IPS DF 6.9 (cell line): ENCODE results near the gene CCDC40.

Experiments
- DNase-seq: peaks from one replicate; pipeline ENCODE4 v3.0.0-alpha.2; 2013; ENCODE audit warnings: low read depth, low spot score
- H3K27ac ChIP-seq: one replicate; pipeline ENCODE4 v1.5.1; 2013; ENCODE audit warnings: low read length, control low read depth
- H3K27me3 ChIP-seq: 2 replicates; pipeline ENCODE4 v1.6.1; 2013; ENCODE audit warnings: mild to moderate bottlenecking, low read length; ENCODE audit not compliant: control insufficient read depth, insufficient read depth
- H3K36me3 ChIP-seq: 2 replicates; pipeline ENCODE4 v1.6.1; 2013; ENCODE audit warnings: low read length; ENCODE audit not compliant: control insufficient read depth, insufficient read depth
- H3K4me1 ChIP-seq: 2 replicates; pipeline ENCODE4 v1.6.1; 2013; ENCODE audit warnings: low read length; ENCODE audit not compliant: control insufficient read depth, insufficient read depth
- H3K4me3 ChIP-seq: 2 replicates; pipeline ENCODE4 v1.5.1; 2013; ENCODE audit warnings: mild to moderate bottlenecking, low read length
- H3K9me3 ChIP-seq: 2 replicates; pipeline ENCODE4 v1.6.1; 2013; ENCODE audit warnings: low read length, inconsistent platforms; ENCODE audit not compliant: control insufficient read depth, insufficient read depth
- WGBS: extraction: QIAGEN DNeasy Blood & Tissue Kit; methylation state at CpG from one replicate; pipeline ENCODE4 v1.1.7; 2013; ENCODE audit warnings: mixed read lengths, missing lambda C conversion rate; ENCODE audit not compliant: insufficient read length, insufficient coverage; 5-methylcytosine and 5-hydroxymethylcytosine counted together

The CCDC40 gene

DNA sequence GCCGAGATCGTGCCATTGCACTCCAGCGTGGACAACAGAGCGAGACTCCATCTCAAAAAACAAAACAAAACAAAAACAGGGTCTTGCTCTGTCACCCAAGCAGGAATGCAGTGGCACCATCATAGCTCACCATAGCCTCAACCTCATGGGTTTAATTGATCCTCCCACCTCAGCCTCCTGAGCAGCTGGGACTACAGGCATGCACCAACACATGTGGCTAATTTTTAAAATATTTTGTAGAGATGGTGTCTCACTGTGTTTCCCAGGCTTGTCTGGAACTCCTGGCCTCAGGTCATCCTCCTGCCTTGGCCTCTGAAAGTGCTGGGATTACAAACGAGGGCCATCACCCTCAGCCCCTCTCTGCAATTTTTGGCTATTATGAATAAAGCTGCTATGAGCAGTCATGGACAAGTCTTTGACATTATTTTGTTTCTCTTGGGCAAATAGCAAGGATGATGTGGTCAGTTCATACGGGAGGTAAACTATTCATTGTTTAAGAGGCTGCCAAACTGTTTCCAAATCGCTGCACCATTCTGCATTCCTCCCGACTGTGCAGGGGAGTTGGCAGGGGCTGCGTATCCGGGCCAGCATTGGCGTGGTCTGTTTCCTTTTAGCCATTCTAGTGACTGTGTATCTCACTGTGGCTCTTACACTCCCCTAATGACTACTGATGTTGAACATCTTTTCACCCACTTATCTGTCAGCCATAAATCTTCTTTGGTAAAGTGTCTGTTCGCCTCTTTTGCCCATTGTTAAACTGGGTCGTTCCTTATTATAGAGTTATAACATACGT, 89.4 kb downstream of the CCDC40 start:
- Histone ChIP-seq H3K27me3 (no peaks in the 10 kb centered on the region), H3K9me3 (no peaks in the 10 kb centered on the region), H3K36me3 (no peaks in the 10 kb centered on the region), H3K27ac (no peak overlapping the region), H3K4me3 (no peak overlapping the region), H3K4me1 (peaks cover 6% of the 10 kb centered on the region; the same call in 1 of the 2 replicates)
- WGBS = no CpG with 5 or more reads among the region's 14 CpGs
- DNase-seq = no peak

DNA sequence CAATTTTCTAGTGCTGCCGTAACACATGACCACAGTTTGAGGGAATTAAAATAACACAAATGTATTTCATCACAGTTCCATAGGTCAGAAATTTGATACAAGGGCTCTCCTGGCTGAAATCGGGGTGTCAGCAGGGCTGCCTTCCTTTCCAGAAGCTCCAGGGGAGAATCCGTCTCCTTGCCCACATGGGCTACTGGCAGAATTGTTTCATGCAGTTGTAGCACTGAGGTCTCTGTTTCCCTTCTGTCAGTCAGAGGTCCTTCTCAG, 89.9 kb downstream of the CCDC40 start:
- no CpG with 5 or more reads among the region's 3 CpGs for WGBS
- no peaks in the 10 kb centered on the region for H3K36me3 ChIP-seq
- no peaks in the 10 kb centered on the region for H3K9me3 ChIP-seq
- H3K27me3 ChIP-seq = no peaks in the 10 kb centered on the region
- H3K4me1 ChIP-seq = peaks cover 6% of the 10 kb centered on the region; the same call in 1 of the 2 replicates
- no peak overlapping the region for H3K27ac ChIP-seq
- DNase-seq = no peak
- no peak overlapping the region for H3K4me3 ChIP-seq

DNA sequence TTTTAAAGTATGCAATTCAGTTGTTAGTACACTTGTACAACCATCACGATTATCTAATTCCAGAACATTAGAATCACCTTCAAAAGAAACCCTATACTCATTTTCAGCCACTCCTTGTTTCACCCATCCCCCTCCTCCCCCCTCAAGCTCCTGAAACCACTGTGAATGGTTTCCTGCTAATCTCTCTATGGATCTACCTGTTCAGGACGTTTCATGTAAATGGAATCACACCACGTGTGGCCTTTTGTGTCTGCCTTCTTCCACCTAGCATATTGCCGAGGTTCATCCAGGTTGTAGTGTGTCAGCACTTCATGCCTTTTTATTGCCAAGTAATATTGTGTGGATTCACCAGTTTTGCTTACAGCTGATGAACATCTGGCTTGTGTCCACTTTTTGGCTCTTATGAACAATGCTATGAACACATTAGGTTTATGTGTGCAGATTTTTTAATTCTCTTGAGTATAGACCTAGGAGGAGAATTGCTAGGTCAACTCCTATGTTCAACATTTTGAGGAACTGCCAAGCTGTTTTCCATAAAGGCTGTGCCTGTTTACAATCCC, 92.6 kb downstream of the CCDC40 start:
- no peak for DNase-seq
- Histone ChIP-seq H3K4me1 (peaks cover 4% of the 10 kb centered on the region; the same call in 1 of the 2 replicates), H3K27ac (no peak overlapping the region), H3K27me3 (no peaks in the 10 kb centered on the region), H3K4me3 (no peak overlapping the region), H3K36me3 (peaks cover 10% of the 10 kb centered on the region), H3K9me3 (no peaks in the 10 kb centered on the region)
- no CpG with 5 or more reads among the region's 4 CpGs for WGBS

DNA sequence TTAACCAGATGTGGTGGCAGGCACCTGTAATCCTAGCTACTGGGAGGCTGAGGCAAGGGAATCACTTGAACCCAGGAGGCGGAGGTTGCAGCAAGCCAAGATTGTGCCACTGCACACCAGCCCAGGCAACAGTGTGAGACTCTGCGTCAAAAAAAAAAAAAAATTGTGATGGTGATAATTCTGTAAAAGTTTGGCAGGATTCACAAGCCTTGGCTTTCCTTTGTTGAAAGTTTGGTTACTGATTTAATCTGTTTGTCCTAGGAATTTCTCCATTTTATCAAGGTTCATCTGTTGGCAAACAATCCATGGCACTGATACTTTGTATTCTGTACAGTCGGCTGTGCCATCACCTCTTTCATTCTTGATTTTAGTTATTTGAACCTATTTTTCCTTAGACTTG, 94.5 kb downstream of the CCDC40 start:
- Histone ChIP-seq H3K4me1 (no peaks in the 10 kb centered on the region), H3K9me3 (no peaks in the 10 kb centered on the region), H3K27ac (no peak overlapping the region), H3K27me3 (no peaks in the 10 kb centered on the region), H3K4me3 (no peak overlapping the region), H3K36me3 (peaks cover 15% of the 10 kb centered on the region)
- WGBS = no CpG with 5 or more reads among the region's 3 CpGs
- DNase-seq = no peak

DNA sequence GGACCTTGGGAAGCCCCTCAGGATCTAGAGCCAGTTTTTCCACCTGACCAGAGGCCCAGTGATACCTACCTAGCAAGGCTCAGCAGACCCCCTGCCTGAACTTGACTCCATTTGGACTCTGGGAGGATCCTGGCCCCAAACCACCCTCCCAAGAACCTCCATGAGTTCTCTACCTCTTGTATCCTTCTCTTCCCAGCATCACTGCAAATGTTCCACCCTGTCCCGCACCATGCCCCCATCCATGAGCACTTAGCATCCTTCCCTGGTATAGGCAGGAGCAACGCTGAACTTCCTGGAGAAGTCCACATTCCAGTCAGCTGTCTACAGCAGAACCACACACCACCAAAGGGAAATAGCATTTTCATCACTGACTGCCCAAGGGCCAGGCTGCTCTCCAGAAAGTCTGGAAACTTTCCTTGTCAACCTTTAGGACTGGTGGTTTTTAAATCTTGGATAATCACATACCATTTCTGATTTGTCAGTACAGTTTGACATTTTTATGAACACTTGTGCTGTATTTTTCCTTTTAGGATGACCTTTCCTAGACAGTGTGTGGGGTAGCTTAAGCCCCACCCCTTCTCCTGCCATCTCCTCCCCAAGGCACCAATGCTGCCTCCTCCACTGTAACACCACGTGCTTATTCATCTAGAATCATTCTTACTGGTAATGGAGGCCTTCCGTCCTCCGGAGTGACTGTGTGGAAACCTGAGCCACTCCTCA, 96.6 kb downstream of the CCDC40 start:
- no peaks in the 10 kb centered on the region for H3K4me1 ChIP-seq
- H3K4me3 ChIP-seq = no peak overlapping the region
- no peak overlapping the region for H3K27ac ChIP-seq
- H3K9me3 ChIP-seq = no peaks in the 10 kb centered on the region
- peaks cover 30% of the 10 kb centered on the region for H3K36me3 ChIP-seq
- DNase-seq = no peak
- no CpG with 5 or more reads among the region's 5 CpGs for WGBS
- no peaks in the 10 kb centered on the region for H3K27me3 ChIP-seq

DNA sequence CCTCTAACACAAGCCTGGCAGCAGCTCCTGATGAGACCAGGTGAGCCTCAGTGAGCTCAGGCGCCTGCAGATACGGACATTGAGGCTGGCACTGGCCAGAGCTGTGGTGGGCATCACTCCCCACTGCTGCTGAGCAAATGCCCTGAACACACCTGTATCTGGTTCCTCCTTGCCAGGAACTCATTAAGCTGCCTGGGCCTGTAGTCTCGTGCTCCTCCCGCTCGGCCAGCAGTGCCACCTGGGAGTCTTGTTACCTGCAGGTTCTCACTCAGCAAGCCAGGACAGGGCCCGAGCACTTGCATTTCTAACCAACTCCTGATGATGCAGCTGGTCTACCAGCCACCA, 97.2 kb downstream of the CCDC40 start:
- no peak for DNase-seq
- Histone ChIP-seq H3K27ac (no peak overlapping the region), H3K36me3 (peaks cover 35% of the 10 kb centered on the region), H3K27me3 (no peaks in the 10 kb centered on the region), H3K4me1 (no peaks in the 10 kb centered on the region), H3K9me3 (no peaks in the 10 kb centered on the region), H3K4me3 (no peak overlapping the region)
- WGBS = no CpG with 5 or more reads among the region's 6 CpGs

DNA sequence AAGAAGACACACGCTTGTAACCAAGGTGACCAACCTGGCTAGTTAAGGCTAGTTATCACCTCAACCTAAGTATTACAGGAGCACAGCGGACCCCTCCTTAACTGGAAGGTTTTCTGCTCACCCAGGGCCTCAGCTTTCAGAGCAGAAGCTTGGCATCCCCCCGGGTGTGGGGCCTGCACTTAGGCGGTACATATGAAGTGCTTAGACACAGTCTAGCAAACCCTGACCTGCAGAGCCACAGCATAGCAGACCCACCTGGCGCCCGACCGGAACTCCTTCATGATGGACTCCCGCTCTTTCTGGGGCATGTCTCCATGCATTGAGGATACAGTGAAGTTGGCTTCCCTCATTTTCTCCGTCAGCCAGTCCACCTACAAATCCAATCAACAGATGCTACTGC, 100.7 kb downstream of the CCDC40 start:
- Histone ChIP-seq H3K4me1 (no peaks in the 10 kb centered on the region), H3K27ac (no peak overlapping the region), H3K4me3 (no peak overlapping the region), H3K36me3 (peaks cover 45% of the 10 kb centered on the region), H3K27me3 (no peaks in the 10 kb centered on the region; the same call in 1 of the 2 replicates), H3K9me3 (no peaks in the 10 kb centered on the region)
- no CpG with 5 or more reads among the region's 9 CpGs for whole genome bisulfite sequencing
- DNase-seq = no peak

DNA sequence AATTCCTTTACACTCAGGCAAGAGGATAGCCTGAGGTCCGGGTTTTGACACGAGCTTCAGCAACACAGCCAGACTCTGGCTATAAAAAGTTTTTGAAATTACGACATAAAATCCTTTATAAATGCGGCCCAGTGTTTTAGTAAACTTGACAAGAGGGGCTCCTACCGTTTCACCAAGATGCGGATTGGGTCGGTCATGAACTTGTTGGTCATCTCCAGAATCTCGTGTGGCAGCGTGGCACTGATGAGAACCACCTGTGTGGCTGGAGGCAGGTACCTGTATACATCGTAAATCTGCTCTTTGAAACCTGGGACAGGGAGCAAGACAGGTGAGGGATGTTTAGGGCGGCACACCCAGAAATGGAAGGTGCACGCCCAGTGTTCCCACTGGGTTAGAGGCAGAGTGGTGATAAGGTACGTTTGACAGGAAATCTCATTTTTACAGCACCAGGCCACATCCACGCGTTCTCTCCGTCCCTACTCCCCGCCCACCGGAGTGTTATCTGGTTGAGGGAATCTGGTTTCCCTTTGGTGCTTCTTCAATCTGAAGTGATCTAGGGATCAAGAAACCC, 102.5 kb downstream of the CCDC40 start:
- Histone ChIP-seq H3K4me1 (no peaks in the 10 kb centered on the region), H3K27ac (no peak overlapping the region), H3K9me3 (no peaks in the 10 kb centered on the region), H3K4me3 (no peak overlapping the region), H3K27me3 (no peaks in the 10 kb centered on the region; the same call in 1 of the 2 replicates), H3K36me3 (peaks cover 39% of the 10 kb centered on the region; the same call in 1 of the 2 replicates)
- DNase-seq = no peak
- no CpG with 5 or more reads among the region's 18 CpGs for WGBS

DNA sequence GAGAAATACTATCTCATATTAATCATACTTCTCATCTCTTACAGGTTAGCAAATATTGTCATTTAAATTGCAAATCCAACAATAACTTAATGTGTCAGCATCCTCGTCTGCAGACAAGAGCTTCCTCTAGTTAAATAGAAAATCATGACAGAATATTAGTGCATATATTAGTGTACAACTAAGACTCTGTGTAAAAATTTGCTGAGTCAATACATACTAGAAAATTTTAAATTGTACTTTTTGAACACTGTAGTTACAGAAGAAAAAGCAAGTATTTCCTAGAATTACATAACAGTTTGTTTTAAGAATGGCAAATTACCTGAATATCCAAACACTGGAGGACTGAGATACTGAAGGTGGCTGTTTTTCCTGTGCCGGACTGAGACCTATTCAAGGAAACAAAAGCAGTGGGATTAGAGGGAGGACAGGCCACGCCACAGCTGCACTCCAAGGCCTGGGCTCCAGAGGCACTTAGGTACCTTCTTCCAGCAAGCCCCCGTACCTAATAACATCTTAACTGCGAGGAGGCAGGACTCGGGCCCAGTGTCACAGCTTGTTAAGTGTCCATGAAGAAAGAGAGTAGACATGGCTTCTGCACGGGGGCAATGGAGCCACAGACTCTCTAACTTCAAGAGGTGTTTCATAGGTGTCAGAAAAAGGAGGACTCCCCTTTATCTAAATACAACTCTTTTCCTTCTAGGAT, 105.2 kb downstream of the CCDC40 start:
- peaks cover 2% of the 10 kb centered on the region; the same call in 1 of the 2 replicates for H3K4me1 ChIP-seq
- H3K27ac ChIP-seq = no peak overlapping the region
- no peak overlapping the region for H3K4me3 ChIP-seq
- H3K27me3 ChIP-seq = no peaks in the 10 kb centered on the region; the same call in 1 of the 2 replicates
- no peaks in the 10 kb centered on the region for H3K9me3 ChIP-seq
- no peak for DNase-seq
- H3K36me3 ChIP-seq = peaks cover 33% of the 10 kb centered on the region; the same call in 1 of the 2 replicates
- WGBS = no CpG with 5 or more reads among the region's 7 CpGs

DNA sequence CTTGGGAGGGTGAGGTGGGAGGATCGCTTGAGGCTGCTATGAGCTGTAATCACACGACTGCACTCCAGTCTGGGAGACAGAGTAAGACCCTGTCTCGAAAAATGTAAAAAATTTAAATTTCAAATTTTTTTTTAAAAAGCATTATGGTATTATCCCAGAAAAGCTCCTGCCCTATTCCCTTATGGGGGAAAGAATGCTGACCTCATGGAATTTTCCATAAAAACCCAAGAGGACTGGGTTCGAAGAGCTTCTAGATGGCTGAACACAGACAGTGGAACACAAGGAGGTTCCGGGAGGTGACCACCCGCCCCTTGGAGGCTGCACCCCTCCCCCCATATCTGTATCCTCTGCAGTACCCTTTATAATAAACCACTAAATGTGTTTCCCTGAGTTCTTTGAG, 106.5 kb downstream of the CCDC40 start:
- WGBS = no CpG with 5 or more reads among the region's 6 CpGs
- H3K4me3 ChIP-seq = no peak overlapping the region

More for the DNA sequence above, 106.5 kb downstream of the CCDC40 start:
- peaks cover 2% of the 10 kb centered on the region; the same call in 1 of the 2 replicates for H3K4me1 ChIP-seq
- H3K27ac ChIP-seq = no peak overlapping the region
- H3K36me3 ChIP-seq = peaks cover 23% of the 10 kb centered on the region; the same call in 1 of the 2 replicates
- H3K27me3 ChIP-seq = no peaks in the 10 kb centered on the region; the same call in 1 of the 2 replicates
- DNase-seq = no peak
- no peaks in the 10 kb centered on the region for H3K9me3 ChIP-seq
